Eye (tissue), 1 donor: ENCODE results near the gene XYLT2.
A peak's percentile ranks its signal among the peaks of the same experiment; 100 is the strongest.
"Not testable (repeated sequence)": the region's sequence is repeated elsewhere in the genome, so short reads cannot be mapped to it uniquely, and the experiment has no call there.

Experiments used
- DNase-seq: peaks from one replicate; pipeline ENCODE4 v3.0.0-alpha.2; 2015

The XYLT2 gene

GRCh38 chr17:50345432-50346312, at the start of gene XYLT2:
TSS of gene XYLT2 (plus strand) at chr17:50346126. CDS start at chr17:50346141, 15 bp downstream.
- peak; percentile 95 for DNase-seq

DNA sequence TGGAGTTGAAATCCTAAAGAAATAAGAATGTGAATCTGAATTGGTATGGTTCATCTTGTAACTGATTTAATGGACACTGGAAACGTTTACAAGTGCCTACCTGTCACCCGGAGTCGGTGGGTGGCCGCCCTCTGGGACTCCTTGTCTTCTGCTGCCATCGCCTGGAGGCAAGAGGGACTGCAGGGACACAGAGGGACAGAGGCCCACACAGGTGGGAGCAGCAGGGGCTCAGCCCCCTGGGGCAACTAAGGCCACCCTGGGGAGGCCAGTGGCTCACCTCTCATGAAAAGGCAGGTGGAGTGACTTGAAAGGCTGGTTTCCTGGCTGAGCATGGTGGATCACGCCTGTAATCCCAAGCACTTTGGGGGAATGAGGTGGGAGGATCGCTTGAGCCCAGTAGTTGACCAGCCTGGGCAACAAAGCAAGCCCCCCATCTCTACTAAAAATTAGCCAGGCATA, 48.5 kb upstream of the XYLT2 start:
- DNase-seq: peak; percentile 79

GRCh38 chr17:50298018-50298417, 47.9 kb upstream of the XYLT2 start:
- no peak for DNase-seq

GRCh38 chr17:50299776-50300175, 46.1 kb upstream of the XYLT2 start:
- no peak for DNase-seq

DNA sequence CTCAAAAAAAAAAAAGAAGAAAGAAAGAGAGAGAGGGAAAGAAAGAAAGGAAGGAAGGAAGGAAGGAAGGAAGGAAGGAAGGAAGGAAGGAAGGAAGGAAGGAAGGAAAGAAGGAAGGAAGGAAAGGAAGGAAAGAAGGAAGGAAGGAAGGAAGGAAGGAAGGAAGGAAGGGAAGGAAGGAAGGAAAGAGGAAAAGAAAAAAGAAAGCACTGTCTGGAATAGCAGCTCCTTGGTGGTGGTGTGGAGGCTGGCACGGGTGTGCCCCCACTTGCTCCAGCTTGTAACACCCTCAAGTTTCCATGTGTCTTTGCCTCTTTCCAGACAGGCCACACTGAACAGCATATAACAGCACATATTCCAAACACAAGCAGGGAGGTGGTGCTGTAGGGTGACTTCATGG, 45.1 kb upstream of the XYLT2 start:
- not testable (repeated sequence) for DNase-seq

DNA sequence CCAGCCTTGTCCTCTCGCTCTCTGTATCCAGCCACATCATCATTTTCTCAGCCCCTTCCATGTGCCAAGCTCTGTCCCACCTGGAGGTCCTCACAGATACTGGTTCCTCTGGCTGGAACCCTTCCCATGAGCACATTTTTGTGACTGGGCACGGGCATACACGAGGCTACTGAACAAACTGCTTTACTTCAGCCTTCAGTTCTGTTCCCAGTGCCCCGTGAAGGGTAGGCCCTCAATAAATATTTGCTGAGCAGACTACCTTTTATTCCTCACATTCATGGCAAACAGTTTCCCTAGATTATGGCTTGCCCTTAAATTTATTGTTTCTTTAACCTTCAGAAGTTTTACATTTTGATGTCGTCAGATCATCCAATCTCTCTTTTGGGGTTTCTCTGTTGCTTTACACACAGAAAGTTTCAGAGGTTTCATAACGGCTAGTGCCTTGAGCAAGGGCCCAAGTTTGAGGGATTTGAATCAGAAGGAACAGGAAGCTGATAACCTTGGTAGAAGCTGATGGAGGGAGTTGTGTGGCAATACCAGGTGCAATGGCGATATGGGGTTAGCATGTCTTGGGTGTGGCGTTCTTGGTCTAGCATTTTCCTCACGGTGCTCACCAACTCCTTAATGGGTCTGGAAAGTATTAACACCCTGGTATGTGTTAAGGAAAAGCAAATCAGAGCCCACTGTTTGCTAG, 43.9 kb upstream of the XYLT2 start:
- DNase-seq: no peak

- no peak for DNase-seq
Observed at GRCh38 chr17:50303051-50303450, 42.9 kb upstream of the XYLT2 start.

- DNase-seq: no peak
Observed at GRCh38 chr17:50303596-50303995, 42.3 kb upstream of the XYLT2 start.

DNA sequence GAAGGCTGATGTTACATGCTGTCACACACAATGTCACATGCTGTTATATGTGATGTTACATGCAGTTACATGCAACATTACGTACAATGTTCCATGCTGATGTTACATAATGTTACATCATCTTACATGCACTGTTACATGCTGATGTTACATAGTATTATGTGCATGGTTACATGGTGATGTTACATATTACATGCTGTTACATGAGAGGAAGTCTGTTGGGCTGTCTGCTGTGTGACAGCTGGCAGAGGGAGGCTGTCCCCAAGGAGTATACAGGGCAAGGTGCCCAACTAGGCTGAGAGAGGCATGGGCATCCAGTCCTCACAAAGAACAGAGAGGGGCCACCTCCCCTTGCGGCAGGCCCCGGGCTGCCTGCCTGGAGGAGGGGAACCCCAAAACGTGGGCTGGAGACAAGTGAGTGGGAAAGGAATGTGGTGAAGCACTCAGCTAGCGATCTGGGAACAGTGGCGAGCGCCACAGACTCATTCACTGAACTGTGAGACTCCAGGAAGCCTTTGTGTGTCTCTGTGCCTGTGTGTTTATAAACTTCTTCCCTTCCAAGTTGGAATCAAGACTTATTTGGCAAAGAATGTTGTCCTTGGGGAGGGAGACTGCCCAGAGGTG, 41.0 kb upstream of the XYLT2 start:
- DNase-seq: no peak

DNA sequence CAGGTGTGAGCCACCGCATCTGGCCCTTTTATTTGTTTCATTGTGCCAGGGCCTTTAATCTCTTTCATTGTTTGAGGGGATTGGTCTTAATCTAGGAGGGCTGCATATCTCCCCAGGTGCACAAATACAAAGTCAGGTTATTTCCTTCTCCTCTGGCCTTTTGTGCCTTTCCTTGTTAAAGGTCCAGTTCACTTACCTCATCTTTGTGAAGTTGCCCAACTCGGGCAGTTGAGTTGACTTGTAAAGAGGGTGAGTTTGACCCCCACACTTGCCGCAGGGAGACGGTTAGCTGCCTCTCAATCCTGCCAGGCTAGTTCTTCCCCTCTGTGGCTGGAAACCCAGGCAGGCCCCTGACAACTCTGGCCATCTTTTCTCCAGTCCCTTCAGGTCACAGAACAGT, 38.3 kb upstream of the XYLT2 start:
- DNase-seq: no peak

DNA sequence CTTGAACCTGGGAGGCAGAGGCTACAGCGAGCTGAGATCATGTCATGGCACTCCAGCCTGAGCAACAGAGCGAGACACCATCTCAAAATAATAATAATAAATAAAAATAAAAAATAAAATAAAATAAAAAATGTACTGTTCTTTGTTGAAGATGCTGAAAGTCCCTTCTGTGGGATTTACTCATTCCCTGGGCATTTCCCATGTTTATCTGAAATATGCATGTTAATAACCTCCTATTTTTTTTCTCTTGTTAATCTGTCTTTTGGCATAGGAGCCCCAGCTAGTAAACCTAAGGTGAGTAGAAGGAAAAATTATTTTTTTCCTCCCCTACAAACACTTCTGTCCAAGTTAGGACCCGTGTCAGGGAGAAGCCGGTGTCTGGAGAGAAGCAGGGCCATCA, 37.3 kb upstream of the XYLT2 start:
- DNase-seq: no peak

DNA sequence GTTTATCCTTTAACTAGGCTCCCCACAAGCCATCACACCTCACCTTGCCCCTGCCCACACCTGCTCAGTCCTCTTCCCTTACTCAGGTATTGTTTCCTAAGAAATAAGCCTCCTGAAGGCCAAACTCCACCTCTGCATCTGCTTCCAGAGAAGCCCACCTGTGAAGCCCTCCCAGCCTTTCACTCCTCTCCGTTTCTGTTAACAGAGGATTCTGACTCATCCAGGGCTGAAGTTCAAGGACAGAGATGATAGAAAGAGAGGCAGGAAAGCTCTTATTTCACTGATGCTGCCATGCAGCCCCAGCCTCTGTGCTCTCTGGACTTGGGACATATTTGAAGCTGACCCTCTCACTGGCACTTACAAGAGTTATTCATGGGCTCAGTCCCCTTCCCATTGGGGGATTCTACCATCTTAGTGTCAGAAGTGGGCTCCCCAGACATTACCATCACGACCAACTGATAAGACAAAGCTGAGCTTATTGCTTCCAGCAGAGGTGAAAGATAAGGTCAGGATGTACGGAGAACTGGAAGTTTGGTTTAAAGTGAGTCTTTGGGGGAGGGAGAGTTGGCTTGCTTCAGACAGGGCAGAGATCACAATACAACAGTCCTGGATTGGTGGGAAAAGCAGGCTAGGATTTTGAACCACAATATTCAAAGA, 35.3 kb upstream of the XYLT2 start:
- DNase-seq: no peak

GRCh38 chr17:50311112-50311460, 34.8 kb upstream of the XYLT2 start:
- DNase-seq: no peak

GRCh38 chr17:50311483-50311882, 34.4 kb upstream of the XYLT2 start:
- DNase-seq: no peak

GRCh38 chr17:50312308-50312707, 33.6 kb upstream of the XYLT2 start:
- no peak for DNase-seq

- no peak for DNase-seq
Observed at GRCh38 chr17:50314456-50315011, 31.4 kb upstream of the XYLT2 start.

GRCh38 chr17:50316016-50316587, 29.8 kb upstream of the XYLT2 start:
- DNase-seq: peak; percentile 45

- not testable (repeated sequence) for DNase-seq
Observed at GRCh38 chr17:50316660-50317059, 29.3 kb upstream of the XYLT2 start.

GRCh38 chr17:50317121-50317520, 28.8 kb upstream of the XYLT2 start:
- no peak for DNase-seq

GRCh38 chr17:50318501-50319285, 27.2 kb upstream of the XYLT2 start:
- peak; percentile 41 for DNase-seq

GRCh38 chr17:50319306-50320004, 26.5 kb upstream of the XYLT2 start:
- no peak for DNase-seq
